NCI-H1417 (cell line): ENCODE data around the gene SH3YL1.
A peak's percentile ranks its signal among the peaks of the same experiment; 100 is the strongest.

Experiments used
- DNase-seq, 3 experiments: peaks; one replicate each; lab custom pipeline; 2025; lab: John Stamatoyannopoulos, UW

SH3YL1 gene

DNA sequence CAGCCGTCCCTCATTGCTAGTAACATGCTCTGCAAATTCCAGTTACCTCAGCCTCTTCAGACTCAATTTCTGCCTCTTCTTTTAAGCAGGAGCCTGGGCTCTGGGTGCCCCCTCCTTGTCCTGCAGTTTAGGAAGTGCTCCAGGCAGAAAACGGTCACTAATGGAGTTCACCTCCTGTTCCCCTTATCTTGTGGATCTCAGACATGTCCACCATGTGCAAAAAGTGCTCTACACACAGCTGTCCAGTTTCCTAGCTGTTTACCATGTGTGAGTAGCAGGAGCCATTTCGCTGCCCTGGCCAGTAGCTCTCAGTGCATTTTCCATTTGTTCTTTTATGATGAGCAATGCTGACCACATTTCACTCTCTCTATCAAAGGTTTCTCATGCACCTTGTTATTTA, 4.9 kb downstream of the SH3YL1 start:
- no peak for DNase-seq

DNA sequence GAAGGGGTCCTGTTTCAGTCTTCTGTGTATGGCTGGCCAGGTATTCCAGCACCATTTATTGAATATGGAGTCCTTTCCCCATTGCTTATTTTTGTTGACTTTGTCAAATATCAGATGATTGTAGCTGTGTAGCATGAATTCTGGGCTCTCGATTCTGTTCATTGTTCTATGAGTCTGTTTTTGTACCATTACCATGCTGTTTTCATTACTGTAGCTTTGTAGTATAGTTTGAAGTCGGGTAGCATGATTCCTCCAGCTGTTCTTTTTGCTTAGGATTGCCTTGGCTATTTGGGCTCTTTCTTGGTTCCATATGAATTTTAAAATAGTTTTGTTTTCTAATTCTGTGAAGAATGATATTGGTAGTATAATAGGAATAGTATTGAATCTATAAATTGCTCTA, 6.0 kb downstream of the SH3YL1 start:
- no peak for DNase-seq

DNA sequence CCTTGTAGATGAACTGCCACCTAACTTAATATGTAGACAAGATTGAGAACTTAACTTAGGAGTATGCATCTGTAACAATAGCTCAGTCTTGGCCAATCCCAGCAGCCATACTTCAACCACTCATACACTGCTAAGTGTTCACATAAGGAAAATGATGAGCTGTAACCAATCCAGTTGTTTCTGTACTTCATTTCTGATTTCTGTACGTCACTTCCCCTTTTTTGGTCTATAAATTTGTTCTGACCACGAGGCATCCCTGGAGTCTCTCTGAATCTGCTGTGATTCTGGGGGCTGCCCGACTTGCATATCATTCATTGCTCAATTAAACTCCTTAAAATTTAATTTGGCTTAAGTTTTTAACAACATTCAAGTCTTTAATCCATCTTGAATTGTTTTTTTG, 6.4 kb downstream of the SH3YL1 start:
- DNase-seq = no peak

DNA sequence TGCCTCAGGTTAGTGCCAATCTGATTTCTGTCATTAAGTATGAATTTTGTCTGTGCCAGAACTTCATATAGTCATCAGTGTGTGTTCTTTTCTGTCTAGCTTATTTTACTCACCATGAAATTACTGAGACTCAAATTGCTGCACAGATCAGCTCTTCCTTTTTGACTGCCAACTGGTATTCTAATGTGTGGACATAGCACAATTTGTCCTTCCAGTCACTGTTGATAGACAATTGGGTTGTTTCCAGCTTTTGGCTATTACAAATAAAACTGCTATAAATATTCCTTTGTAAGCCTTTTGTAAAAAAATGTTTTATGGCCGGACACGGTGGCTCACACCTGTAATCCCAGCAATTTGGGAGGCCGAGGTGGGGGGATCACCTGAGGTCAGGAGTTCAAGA, 7.7 kb downstream of the SH3YL1 start:
- DNase-seq = no peak

DNA sequence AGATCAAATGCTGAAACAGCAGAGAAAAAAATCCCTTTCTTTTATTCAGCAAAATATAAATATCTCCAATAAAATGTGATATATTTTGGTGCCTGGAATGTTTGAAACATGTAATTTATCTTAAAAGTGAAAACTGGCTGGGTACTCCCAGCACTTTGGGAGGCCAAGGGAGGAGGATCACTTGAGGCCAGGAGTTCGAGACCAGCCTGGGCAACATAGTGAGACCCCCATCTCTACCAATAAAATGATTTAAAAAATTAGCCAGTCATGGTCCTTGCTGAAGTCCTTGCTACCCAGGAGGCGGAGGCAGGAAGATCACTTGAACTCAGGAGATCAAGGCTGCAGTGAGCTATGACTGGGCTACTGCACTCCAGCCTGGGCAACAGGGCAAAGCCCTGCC, 8.6 kb downstream of the SH3YL1 start:
- DNase-seq = no peak

DNA sequence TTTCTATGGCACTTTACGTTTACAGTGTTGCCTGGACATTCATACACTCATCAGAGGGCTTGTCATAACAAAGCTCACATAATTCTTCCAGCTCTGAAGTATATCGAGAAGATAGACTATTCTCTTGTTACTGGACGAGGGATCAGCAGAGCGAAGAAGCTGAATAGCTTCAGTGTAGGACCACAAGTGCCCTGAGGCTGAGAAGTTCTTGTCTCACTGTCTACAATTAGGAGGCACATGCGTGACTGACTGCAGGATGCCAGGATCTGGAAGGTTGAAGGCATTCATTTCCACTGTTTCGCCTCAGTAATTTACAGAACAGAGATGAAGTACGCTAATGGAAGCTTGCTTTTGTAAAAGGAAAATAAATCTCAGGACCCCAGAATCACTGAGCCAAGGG, 9.6 kb downstream of the SH3YL1 start:
- peak in 1 of 3 experiments; percentile 86 for DNase-seq

DNA sequence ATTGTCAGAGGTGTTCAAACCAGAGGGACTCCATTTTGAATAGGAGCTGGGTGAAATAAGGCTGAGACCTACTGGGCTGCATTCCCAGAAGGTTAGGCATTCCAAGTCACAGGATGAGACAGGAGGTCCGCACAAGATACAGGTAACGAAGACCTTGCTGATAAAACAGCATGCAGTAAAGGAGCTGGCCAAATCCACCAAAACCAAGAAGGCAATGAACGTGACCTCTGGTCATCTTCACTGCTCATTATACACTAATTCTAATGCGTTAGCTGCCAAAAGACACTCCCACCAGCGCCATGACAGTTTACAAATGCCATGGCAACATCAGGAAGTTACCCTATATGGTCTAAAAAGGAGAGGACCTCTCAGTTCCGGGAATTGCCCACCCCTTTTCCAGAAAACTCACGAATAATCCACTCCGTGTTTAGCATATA, 10.6 kb downstream of the SH3YL1 start:
- DNase-seq = no peak

DNA sequence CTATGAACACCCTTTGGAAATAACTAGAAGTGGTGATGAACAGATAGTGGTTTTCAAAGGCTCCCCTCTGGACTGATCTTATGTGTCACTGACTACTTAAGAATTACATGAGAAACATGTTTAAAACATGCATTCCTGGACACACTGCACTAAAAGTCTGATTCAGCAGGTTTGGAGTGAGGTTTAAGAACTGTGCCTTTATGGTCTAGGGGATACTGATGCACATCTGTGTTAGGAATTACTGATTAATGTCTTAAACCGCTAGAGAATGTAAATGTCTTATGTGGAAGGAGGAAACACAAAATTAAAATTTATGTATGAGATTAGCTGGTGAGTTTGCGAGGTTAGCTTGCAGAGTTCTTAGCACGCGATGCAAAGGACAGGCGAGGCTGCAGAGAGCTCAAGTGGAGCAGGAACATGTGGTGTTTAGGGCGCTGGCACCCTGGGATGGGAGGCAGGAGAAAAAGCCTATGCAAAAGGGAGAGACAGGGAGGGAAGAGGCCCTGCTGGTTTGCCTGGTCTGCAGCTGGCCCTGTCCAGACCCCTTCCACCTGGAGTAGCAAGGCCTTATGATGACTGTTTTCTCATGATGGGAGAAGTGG, 11.7 kb downstream of the SH3YL1 start:
- DNase-seq = no peak

DNA sequence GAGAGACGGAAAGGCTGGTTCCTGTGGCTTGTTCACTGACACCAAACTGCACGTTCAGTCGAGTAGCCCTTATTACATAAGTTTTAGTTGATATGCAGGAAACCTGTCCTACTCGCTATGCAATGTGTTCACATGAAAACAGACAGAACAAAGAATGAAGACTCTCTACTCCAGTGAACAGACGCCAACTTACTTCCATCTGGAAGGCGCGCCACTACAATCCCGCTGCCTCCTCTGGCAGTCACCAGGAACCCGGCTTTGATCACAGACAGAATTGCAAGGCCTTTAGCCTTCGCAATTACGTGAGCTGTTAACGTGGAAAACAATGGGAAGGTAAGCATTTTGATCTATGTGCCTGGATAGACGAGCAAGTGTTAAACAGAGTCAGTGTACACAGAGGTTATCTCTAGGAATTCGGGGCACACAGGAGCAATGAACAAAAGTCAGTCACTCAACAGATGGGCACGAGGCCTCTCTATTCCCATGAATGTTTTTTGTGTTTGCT, 14.2 kb downstream of the SH3YL1 start:
- no peak for DNase-seq

DNA sequence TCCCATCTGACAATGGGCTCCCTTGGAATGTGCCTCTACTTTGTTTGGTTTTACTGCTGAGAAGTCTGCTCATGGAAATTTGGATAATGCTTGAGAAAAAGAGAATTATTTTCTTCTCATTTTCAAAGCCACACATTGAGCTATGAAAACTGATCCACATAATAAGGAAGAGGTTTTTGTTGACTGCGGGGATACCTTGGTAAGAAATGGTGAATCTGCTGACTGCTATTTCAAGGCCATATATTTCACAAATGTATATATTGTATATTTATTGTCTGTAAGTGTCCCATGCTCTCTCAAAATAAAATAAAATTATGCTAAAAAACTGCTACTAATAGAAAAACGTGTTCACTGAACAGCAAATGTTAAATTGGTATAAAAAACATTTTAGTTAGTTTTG, 15.1 kb downstream of the SH3YL1 start:
- no peak for DNase-seq

DNA sequence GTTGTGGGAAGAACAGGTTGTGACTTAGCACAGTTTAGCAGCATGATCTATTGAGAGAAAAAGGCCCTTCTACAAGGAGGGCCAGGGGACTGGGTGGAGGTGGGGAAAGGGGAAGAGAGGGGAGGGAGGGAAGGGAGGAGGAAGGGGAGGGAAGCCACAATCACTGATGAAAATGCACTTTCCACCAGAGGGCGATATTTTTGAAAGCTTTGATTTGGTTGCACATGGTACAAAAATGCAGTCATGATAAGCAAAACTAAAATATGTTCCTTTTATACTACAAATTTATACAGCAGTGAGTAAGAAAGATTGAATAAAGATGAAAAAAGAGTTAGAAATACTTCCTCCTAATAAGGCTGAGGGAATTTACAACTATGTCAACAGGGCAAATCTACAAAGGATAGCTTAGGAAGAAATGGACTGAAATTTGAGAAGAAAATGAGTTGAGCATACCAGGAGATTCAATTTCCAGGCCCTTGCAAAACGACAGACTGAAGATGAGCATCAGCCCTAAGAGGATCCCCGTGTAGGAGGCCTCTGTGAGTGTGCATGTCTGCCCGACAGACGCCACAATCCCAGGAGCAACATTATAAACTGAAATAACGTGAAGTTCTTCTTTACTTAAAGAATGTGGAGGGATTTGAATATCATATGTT, 17.2 kb downstream of the SH3YL1 start:
- peak; percentile 65 to 85 (median 81) for DNase-seq

DNA sequence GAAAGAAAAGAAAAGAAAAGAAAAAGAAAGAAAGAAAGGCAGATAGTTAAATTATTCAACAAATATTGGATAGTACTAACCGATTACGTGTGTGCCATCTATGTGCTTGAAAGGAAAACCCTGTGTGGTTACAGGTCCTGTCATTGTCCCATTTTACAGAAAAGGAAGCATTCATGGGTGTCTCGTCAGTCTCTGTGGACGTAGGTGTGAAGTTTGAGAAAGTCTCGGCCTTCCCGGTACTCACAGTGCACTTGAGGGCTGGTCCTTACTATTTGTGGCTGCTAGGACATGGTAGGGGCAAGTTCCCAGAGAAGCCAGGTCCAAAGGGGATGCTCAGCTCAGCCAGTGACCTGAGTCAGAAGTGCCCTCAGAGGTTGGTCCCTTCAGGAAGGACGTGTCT, 19.3 kb downstream of the SH3YL1 start:
- no peak for DNase-seq

DNA sequence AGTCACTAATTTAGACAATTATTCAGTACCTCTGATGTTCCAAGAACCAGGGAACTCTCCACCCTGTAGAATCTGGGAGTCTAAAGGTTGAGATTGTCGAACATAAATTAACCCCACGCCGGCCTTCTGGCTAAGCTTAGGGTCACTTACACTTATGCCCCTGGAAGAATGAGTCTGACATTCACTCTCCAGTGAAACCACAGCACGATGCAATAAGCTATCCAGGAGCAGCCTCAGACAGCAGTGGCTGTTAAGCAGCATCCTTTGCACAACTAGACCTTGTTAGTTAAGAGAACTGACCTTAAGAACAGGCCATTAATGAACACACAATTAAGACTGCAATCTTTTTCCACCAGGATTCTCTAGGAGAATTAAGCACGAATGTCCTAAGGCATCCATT, 25.0 kb downstream of the SH3YL1 start:
- DNase-seq = no peak

DNA sequence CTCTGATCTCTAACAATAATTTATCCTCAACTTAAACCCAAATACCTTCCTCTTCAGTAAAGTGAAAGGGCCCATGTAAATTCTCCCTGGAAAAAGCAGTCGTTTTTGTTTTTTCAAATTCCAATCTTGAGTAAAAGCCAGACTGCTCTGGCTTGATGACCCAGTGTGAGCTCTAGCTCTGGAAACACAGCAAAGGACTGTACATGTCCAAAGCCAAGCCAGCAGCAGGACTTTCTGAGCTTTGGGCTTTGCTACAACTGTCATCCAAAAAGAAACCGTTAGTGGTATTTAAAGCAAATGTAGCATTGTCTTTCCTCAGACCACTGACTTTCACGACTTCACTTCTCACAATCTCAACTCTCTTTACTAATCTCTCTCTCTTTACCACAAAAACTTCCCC, 25.4 kb downstream of the SH3YL1 start:
- no peak for DNase-seq

DNA sequence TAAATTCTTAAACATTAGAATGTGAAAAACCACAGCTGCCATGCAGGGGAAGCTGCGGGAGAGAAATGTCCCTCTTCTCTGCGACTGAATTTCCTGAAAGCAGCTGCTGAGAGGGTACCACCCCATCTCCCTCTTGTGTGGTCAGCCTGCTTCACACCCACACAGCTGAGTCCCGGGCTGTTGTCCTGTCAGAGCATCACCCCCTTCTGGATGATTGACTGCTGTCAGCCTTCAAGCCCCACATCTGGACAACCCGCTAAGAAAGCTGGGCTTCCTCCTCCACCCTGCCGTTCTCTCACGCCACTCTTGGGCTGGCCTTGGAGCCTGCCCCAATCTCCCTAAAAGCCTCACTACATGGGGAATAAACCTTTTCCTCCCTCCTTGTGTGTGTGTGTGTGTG, 26.0 kb downstream of the SH3YL1 start:
- DNase-seq = no peak

DNA sequence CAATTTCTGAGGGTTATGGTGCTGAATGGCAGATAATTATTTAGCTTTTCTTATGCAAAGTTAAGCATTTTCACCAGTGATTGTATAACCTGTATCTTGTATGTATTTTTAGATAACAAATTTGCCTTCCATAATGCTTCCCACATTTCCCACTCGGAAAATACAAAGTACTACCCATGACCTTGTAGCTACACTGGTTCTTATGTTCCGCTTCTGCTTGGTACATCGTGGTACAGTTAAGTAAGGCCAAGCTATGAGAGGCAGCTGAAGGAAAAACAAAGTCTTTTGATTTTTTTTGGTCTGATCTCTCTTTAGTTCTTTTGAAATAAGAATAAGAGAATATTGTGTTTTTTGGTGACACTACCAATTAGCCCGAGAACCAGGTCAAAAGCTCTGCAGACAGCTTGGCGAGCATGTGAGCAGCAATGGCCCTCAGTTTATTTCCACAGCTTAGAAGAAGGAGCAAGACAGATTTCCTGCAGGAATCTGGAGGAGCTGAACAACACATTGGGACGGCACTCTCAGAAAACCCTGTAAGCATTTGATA, 26.8 kb downstream of the SH3YL1 start:
- DNase-seq = no peak

DNA sequence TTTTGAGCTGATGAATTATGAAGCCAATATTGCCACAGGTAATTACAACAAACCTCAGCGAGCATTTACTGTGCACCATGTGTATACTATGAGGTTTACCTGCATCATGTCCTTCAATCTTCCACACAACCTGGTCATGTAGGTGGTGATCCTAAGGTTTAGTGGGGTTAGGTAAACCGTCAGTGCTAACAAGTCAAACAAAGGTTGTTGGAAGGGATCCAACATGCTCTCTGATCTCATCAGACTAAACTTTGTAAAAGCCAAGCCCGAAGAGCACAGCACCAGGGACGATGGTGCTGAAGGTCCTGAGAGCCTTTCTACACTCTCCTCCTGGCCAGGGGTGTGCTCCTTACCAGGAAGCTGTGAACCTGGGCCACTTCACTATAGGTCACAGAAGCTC, 29.4 kb downstream of the SH3YL1 start:
- no peak for DNase-seq

DNA sequence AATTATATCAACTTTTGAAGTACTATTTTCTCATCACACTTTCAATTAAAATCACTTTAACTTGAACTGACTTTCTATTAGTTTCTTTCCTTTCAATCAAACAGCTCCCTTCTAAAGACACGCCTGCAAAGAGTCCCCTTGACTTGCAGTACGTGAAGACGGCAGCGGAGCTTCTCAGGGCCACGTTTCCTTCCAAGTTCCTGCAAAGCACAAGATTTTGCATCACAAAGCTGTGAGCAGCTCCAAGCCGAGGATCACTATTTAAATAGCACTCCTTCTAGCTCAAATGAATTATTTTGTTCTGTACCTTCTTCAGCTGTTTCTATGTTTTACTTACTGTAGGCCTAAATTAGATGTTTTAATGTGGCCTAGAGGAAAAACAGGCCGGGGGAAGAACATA, 30.8 kb downstream of the SH3YL1 start:
- no peak for DNase-seq

DNA sequence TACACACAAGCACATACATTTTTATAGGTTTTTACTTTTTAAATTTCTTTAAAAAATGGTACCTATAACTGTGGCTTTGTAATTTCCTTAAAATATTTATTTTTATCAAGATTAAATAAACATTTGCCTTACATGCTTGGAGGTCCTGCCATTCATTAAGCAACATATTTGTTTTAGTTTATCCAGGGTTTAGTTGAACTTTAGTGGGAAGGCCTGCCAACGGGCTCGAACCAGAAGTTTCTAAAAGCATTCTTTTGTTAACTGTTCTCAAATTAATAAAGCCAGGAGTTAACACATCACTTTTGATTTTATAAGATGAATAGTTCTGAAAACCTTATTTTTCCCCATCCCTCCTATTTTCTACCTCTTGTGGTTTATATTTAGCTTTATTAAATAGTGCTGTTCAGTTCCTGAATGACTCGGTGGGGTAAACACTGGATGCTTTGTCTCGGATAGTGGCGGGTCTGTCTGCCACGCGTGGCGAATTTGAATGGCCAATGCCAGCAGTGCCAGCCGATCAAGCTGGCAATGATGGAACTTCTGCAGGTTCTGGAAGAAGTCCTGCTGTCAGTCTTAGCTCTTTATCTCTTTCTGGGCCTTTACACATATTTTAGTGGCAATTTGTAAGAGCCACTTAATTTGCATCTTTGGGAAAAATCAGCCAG, 32.2 kb downstream of the SH3YL1 start:
- no peak for DNase-seq

DNA sequence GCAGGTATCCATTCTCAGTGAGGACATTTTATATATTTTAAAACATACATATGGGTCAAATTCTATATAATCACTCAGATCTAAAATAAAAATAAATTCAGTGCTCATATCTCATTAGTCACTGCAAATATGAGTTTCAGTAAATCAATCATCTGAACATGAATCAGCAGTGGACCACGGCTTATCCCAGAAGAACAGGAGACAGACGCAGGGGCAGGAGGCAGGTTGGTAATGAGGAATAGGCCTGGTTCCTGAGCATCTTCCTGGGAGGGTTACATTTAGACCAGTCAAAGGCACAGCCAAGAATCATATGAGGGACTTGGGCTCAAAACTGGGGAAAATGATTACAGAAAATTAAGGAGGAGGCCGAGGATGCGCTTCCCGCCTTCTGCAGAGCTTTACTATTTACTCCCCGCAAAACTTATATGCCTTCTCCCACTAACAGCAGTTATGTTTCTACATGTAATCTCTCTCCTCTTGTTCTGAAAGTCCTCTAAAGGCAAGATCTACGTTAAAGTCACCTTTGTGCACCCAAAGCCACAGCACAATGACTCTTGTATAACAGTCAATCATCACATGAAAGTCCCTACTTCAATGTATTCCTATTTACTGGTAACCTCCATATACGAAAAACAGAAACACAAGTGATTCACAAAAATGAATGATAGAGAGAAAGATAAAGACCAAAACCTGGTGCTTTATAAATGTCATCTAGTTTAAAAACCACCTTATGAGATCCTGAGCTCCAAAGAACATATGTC, 35.1 kb downstream of the SH3YL1 start:
- DNase-seq = no peak

DNA sequence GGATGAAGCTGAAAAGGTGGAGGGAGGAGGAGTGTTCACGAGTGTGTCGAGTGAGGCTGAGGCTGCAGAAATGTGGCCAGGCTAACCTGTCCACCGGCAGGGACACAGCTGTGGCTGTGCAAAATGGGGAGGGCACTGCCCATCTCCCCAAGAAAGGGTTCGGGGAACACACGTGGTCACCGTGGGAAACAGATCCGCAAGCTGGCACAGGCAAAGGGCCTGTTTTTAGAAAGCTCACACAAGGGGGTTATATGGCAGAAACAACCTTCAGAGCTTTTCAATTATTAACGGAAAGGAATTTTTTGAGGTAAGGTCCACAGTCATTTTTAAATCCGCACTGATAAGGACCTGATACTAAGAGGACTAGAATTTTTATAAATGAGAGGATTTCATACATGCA, 35.7 kb downstream of the SH3YL1 start:
- DNase-seq = no peak

DNA sequence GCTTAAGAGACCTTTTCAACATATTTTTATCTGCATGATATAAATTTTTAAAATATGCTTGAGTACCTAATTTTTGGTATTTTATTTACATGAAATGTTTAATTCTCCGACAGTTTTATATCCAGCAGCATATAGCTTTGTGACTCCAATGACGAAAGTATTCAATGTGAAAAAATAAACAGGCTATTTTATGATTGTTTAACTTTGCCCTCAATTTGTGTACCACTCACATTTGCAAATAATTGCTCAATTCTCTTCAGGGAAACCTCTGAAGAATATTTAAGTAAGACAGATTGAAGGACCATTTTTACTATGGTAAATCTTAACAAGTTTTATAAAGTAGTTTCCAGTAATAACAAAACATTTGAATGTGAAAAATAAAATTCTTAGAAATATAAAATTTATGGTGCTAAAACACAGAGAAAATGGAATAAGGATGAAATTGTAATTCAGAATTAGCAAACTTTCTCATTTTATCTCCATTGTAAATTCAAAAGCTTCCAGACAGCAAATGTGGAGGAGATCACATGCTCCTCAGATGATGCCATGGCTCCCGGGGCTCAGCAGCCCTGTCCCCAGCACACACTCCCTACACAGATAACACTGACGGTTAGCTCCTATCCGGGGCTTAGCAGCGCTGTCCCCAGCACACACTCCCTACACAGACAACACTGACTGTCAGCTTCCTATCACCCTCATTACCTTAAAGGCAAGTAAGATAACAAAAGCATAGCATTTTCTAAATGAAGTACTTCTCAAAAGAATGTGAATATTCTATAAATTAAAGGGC, 39.7 kb downstream of the SH3YL1 start:
- DNase-seq = no peak
